Activated gamma-delta T cell treated with Interleukin-2 at 50 U/mL for 16 hours (primary cell): ENCODE results near the gene EVC2.

Source experiments
- DNase-seq: peaks from one replicate; pipeline ENCODE4 v3.0.0-alpha.2; 2020

EVC2 gene

GRCh38 chr4:5554376-5554775, 154.0 kb downstream of the EVC2 start:
- DNase-seq, result no peak

GRCh38 chr4:5553801-5554200, 154.6 kb downstream of the EVC2 start:
- DNase-seq, result no peak

DNA sequence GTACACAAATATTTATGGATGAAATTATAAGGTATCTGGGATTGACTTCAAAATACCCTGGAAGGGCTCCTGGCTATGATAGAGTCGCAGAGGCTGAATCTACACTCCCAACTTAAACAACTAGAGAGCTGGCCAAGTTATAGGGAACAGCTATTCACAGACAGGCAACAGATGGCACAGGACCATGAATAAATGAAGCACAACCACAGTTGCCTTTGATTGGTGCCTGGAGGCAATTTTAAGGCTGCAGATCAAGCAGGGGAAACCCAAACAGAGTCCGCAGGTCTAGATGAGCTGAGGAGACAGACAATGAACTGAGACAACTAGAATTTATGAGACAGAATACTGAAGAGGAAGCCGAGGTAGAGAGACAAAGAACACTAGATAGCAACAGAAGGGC, 155.9 kb downstream of the EVC2 start:
- no peak for DNase-seq

- no peak for DNase-seq
These were observed 160.6 kb downstream of the EVC2 start for GRCh38 chr4:5547651-5548249.

- DNase-seq, result no peak
These were observed 163.1 kb downstream of the EVC2 start for GRCh38 chr4:5545271-5545670.

GRCh38 chr4:5544762-5545161, 163.6 kb downstream of the EVC2 start:
- DNase-seq, result no peak

DNA sequence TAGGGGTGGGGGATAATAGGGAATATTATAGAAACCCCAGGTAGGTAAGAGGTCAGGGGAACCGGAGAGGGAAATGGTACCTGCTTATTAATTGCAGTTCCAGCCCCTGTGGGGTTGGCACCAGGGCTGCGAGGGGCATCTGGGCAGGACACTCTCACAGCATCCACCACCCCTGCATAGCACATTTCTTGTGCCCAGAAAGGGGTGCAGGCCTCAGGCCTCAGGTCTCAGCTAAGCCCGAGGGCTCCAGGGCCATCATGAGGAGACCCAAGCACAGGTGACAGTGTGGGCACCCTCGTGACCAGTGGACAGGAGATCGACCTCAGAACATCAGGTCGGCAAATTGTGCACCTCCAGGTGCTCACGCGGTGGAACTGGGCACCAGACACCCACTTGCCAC, 164.7 kb downstream of the EVC2 start:
- DNase-seq, result no peak

GRCh38 chr4:5541169-5541568, 167.2 kb downstream of the EVC2 start:
- DNase-seq, result no peak

GRCh38 chr4:5539584-5539983, 168.8 kb downstream of the EVC2 start:
- no peak for DNase-seq

DNA sequence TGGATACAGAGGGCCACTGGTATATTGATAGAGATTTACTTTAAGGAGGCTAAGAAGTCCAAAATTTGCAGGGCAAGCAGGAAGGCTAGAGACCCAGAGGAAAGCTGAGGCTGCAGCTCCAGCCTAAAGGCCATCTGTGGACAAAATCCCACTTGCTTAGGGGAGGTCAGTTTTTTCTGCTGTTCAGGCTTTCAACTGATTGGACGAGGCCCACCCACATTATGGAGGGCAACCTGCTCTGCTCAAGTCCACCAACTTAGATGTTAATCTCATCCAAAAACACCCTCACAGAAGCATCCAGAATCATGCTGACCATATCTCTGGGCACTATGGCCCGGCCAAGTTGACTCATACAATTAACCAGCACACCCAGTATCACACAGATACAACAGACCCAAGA, 176.3 kb downstream of the EVC2 start:
- no peak for DNase-seq

GRCh38 chr4:5528031-5528436, 180.3 kb downstream of the EVC2 start:
- no peak for DNase-seq

- DNase-seq, result no peak
These were observed 181.1 kb downstream of the EVC2 start for GRCh38 chr4:5527211-5527610.

- DNase-seq, result no peak
These were observed 182.1 kb downstream of the EVC2 start for GRCh38 chr4:5526080-5526846.

- no peak for DNase-seq
These were observed 183.7 kb downstream of the EVC2 start for GRCh38 chr4:5524446-5525299.

- no peak for DNase-seq
These were observed 191.0 kb downstream of the EVC2 start for GRCh38 chr4:5517372-5517771.

DNA sequence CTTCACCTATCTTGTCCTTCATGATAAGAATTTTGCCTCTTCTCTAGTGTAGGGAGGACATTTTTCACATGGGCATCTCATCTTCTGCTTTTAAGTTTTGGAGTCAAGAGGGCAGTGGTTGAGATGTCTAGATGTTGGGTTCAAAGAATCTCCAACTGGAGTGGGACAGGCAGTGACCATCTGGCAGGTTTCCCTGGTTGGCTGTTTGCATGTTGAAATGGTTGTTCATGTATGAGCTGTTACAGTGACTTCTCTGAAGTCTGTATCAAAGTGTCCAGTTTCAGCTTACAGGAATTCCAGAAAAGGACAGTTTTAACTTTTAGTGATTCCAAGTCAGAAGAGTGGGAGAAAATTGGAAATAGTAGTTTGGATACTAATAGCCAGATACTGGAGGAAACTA, 192.7 kb downstream of the EVC2 start:
- DNase-seq, result no peak
